Mononuclear cell (primary cell): ENCODE results near the gene DISP3. TPM values are rescaled to one million over a fixed set of nuclear protein-coding genes. Genes with fewer than 3 reads are reported as not detected.

Experiments
- H3K27me3 ChIP-seq: 2 replicates; pipeline ENCODE4 v1.6.0; 2011; ENCODE audit warnings: low read length, control low read depth; ENCODE audit not compliant: insufficient read depth
- H3K4me1 ChIP-seq: 2 replicates; pipeline ENCODE4 v1.5.1; 2011; ENCODE audit warnings: mild to moderate bottlenecking, low read length, control low read depth; ENCODE audit not compliant: insufficient read depth
- H3K4me3 ChIP-seq: 2 replicates; pipeline ENCODE4 v1.5.1; 2011; ENCODE audit warnings: mild to moderate bottlenecking, low read length, moderate library complexity
- H3K9me3 ChIP-seq: 2 replicates; pipeline ENCODE4 v1.5.1; 2011; ENCODE audit warnings: low read depth, mild to moderate bottlenecking, control low read depth, low read length
- total RNA-seq: library from RNA; depleted of rRNA; stranded (reverse); fragments of >200 nt; gene quantifications from one replicate; pipeline ENCODE4 v1.2.3, GENCODE V29; 2012

The DISP3 gene
- total RNA-seq, 1 donor = 0.21 TPM

DNA sequence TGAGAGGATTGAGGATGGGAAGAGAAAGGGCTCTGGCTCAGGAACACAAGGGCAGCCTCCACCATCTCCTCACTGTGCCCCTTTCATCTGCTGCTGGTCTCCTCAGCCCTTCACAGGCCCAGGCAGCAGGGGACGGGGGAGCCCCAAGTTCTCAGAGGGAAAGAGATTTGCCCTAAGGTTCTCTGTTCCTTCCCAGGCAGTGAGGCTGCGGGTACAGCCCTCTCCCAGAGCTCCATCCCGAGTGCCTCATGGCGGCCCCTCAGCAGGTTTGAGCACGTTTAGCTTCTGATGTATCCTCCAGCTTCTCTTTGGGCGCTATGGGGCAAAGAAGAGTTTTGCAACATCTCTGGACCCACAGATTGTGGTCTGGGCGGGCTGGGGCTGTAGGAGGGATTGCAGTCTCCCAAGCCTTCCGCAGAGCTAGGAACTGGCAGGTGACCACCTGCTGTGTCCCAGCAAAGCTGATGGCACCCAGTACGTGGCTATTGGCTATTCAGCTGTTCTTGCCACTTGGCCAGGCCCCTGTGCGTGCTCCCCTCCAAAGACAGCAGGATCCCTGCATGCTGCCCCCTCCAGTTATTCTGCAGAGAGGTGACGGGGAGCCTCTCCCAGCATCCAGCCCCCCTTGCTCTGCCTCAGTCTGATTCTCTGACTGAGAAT lies 10.1 kb downstream of the DISP3 start:
- Histone ChIP-seq H3K4me3 (no peak overlapping the region), H3K27me3 (no peaks in the 10 kb centered on the region), H3K9me3 (no peaks in the 10 kb centered on the region), H3K4me1 (no peaks in the 10 kb centered on the region)

DNA sequence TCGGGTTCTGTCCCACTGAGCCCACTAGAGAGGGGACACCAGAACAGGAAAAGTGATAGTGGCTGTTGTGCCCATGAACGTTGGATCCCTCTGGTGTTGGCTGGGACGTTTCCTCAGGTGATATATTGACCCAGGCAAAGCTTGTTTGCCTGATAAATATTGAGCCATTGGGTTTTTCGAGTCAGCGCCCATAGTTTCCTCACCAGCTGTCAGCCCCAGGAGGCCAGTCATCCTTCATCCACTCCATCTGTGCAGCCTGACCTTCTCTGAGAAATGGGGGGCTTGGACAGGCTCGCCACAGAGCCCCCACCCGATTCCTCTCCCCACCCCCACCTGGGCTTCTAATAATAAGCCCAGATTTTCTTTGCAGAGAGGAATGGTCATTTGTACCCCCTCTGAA lies 13.3 kb downstream of the DISP3 start:
- Histone ChIP-seq H3K9me3 (no peaks in the 10 kb centered on the region), H3K27me3 (no peaks in the 10 kb centered on the region), H3K4me3 (no peak overlapping the region), H3K4me1 (no peaks in the 10 kb centered on the region)

DNA sequence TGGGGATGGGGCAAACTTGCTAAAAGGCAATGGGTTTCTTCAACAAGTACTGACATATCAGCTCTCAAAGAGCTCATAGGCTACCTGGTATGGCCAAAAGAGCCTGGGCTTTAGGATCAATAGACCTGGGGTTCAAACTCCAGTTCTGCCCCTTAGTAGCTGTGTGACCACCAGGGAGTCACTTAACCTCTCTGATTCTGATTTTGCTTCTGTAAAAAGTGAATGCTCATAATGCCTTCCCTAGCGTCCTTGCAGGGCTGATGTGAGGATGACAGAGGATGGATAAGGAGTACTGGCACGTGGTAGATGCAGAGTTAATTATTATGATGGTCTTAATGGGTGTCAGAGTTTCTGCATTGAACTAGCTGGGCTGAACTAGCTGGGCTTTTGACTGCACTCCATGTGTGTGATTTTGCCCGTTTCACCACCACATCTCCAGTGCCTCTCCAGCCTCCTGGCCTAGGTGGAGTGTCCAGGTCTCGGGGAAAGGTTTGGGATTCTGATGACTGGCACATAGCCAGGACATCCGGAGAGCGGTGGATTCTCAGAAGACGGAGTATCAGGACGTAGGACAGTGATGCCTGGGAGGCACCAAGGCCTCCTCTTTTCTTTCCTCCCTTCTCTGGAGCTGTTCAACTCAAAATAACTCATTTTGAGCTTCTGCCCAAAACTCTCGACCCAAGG lies 15.2 kb downstream of the DISP3 start:
- Histone ChIP-seq H3K4me1 (no peaks in the 10 kb centered on the region), H3K9me3 (no peaks in the 10 kb centered on the region), H3K27me3 (no peaks in the 10 kb centered on the region), H3K4me3 (no peak overlapping the region)

DNA sequence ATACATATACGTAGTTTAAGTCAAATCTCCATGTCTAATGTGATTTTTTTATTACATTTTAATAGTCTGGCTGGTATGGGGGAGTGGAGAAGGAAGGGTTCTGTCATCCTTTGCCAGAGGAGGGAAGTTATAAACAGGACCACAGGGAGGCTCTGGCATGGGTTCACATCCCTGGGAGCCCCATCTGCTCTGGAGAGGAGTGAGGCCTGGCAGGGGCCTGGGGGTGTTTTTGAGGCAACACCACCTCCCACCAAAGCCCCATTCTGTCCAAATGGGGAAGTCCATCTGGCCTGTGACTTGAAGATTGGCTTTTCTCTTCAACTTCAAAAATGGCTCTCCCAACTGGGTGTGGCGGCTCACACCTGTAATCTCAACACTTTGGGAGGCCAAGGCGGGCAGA lies 15.8 kb downstream of the DISP3 start:
- no peaks in the 10 kb centered on the region for H3K9me3 ChIP-seq
- H3K4me1 ChIP-seq = no peaks in the 10 kb centered on the region
- H3K27me3 ChIP-seq = no peaks in the 10 kb centered on the region
- no peak overlapping the region for H3K4me3 ChIP-seq

DNA sequence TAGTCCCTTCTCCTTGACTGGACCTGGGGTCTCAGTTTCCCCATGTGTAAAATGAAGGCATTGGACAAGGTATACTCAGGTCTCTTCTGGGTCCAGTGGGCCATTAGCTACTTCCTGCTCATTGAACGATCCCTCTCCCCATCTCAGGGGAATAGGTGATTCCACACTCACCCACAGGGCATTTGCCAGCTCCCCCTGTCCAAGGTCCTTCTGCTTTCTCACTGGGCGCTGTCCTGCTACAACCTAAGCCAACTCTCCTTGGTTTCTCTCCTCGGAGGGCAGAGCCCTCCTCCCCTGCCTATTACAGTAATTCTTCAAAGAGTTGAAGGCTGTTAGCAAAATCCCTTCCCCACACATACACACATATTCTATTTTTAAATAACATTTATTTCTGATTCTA lies 16.6 kb downstream of the DISP3 start:
- no peaks in the 10 kb centered on the region for H3K9me3 ChIP-seq
- H3K4me1 ChIP-seq = no peaks in the 10 kb centered on the region
- no peak overlapping the region for H3K4me3 ChIP-seq
- H3K27me3 ChIP-seq = no peaks in the 10 kb centered on the region

DNA sequence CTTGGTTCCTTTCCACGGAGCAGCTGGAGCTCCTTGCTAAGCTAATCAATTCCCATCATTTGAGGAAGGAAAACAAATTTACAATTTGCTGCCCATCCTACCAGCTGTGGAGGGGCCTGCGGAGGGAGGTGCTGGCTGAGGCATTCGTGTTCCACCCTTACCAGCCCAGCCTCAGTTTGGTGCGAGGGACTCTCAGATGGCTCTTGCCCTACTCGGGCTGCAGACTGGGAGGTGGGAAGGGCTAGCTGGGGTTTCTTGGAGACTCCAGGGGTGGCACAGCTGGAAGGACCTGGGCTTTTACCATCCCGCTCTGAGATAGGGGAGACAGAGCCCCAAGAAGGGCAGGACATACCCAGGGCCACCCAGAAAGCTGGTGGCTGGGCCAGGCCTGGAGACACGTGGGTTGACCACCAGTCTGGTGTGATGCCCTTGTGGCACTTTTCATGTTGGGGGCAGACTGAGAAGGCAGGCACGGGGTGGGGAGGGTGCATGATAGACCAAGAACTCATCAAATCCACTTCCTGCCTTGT lies 17.7 kb downstream of the DISP3 start:
- Histone ChIP-seq H3K4me1 (no peaks in the 10 kb centered on the region), H3K4me3 (no peak overlapping the region), H3K27me3 (no peaks in the 10 kb centered on the region), H3K9me3 (no peaks in the 10 kb centered on the region)

DNA sequence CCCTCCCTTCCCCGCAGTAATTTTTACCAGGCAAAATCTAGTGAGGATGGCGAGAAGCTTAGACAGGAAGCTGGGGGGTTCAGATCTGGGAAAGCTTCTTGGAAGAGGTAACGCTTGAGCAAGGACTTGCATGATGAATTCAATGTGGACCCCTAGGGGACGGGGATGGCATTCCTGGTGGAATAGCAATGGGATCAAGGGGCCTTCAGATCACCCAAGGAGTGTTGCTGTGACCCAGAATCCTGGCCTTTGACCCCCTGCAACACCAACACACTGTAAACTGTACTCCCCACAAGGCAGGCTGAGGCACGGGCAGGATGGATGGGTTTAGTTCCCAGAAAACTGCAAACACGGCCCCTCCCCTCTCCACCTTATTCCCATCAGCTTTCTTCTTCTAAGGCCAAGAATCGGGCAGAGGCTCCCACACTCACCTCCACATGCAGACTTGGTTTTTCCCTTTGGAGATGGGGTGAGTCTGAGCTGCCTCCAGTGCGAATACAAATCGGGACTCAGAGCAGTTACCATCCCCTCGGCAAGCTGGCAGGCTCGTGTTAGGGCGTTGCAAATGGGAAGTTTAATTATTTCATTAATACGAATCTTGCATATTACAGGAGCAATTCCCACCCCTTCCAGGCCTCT lies 20.1 kb downstream of the DISP3 start:
- Histone ChIP-seq H3K9me3 (peaks cover under 1% of the 10 kb centered on the region), H3K4me3 (no peak overlapping the region), H3K27me3 (no peaks in the 10 kb centered on the region), H3K4me1 (no peaks in the 10 kb centered on the region)

DNA sequence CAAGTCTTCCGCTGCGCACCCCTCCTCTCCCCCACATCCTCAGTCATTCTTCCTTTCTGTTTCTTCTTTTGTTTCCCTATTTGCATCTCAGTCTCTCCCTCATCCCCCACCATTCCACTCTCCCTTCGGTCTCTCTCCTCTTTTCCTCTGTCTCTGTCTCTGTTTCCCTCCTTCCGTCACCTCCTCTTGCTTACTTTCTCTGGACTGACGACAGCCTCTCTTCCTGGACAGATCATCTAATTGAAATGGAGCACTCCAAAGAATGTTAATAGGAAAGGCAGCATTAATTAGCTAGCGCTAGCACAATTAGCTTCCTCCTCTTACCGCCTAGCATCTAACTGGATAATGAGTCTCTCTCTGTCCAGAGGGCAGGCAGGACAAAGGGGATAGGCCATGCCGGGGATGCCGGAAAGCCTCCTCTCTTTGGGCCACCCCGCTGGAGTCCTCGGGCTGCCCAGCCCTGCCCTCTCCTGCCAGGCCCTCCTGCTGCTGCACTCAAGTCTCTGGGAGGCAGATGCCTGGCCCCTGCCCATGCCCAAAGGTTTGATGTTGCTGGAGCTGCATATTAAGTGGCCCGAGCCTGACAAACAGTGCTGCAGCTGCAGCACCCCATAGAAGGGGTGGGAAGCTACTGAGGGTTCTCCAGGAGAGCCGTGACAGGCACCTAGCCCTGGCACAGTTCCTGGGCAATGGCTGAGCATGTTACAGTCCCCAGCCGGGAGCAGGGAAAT lies 20.8 kb downstream of the DISP3 start:
- Histone ChIP-seq H3K27me3 (no peaks in the 10 kb centered on the region), H3K4me1 (no peaks in the 10 kb centered on the region), H3K4me3 (no peak overlapping the region), H3K9me3 (peaks cover 7% of the 10 kb centered on the region)

DNA sequence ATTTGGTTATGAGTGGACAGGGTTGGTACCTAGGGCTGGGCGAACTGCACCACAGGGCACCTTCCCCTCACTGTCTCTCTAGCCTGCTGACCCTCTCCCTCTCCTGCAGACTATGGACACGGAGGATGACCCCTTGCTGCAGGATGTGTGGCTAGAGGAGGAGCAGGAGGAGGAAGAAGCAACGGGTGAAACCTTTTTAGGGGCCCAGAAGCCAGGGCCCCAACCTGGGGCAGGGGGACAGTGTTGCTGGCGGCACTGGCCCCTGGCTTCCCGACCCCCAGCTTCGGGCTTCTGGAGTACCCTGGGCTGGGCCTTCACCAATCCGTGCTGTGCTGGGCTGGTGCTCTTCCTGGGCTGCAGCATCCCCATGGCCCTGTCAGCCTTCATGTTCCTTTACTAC lies 21.9 kb downstream of the DISP3 start:
- Histone ChIP-seq H3K4me3 (no peak overlapping the region), H3K4me1 (no peaks in the 10 kb centered on the region), H3K9me3 (peaks cover 19% of the 10 kb centered on the region), H3K27me3 (no peaks in the 10 kb centered on the region)

DNA sequence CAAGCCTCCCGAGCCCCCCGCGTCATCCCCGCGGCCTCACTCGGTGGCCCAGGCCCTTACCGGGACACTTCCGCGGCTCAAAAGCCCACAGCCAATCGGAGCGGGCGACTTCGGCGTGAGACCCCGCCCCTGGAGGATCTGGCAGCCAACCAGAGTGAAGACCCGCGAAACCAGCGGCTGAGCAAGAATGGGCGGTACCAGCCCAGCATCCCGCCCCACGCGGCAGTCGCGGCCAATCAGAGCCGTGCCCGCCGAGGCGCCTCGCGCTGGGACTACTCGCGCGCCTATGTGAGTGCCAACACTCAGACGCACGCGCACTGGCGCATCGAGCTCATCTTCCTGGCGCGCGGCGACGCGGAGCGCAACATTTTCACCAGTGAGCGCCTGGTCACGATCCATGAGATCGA lies 22.5 kb downstream of the DISP3 start:
- no peaks in the 10 kb centered on the region for H3K4me1 ChIP-seq
- peaks cover 25% of the 10 kb centered on the region for H3K9me3 ChIP-seq
- H3K4me3 ChIP-seq = no peak overlapping the region
- H3K27me3 ChIP-seq = no peaks in the 10 kb centered on the region

DNA sequence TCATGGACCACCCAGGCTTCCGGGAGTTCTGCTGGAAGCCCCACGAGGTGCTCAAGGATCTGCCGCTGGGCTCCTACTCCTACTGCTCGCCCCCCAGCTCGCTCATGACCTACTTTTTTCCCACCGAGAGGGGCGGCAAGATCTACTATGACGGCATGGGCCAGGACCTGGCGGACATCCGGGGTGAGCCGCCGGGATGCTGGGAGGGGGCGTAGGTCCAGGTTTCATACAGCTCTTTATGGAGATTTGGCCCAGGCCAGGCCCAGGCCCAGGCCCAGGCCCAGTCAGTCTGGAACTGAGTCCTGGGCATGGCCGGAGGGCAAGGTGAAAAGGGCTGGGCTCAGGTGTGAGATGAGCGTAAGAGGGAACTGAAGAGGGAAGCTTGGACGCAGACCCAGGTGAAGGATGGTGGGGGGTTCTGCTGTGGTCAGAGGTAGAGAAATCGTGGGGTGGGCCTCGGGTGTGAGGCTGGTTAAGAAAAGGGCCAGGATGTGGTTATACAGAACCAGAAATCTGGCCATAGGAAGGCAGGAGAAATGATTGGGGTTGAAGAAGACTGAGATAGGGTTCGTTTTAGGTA lies 23.0 kb downstream of the DISP3 start:
- H3K9me3 ChIP-seq = peaks cover 30% of the 10 kb centered on the region
- H3K4me1 ChIP-seq = no peaks in the 10 kb centered on the region
- H3K27me3 ChIP-seq = no peaks in the 10 kb centered on the region
- no peak overlapping the region for H3K4me3 ChIP-seq

DNA sequence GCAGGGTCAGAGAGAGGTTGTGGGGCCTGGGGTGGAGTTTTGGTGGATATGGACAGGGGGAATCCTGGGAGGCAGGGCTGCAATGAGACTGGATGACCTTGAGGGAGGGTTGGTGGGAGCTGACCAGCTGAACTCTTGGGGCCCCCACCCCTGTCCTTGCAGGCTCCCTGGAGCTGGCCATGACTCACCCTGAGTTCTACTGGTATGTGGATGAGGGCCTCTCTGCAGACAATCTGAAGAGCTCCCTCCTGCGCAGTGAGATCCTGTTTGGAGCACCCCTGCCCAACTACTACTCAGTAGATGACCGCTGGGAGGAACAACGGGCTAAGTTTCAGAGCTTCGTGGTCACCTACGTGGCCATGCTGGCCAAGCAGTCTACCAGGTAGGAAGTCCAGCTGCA lies 23.6 kb downstream of the DISP3 start:
- no peaks in the 10 kb centered on the region for H3K4me1 ChIP-seq
- no peak overlapping the region for H3K4me3 ChIP-seq
- H3K9me3 ChIP-seq = peaks cover 34% of the 10 kb centered on the region
- no peaks in the 10 kb centered on the region for H3K27me3 ChIP-seq

DNA sequence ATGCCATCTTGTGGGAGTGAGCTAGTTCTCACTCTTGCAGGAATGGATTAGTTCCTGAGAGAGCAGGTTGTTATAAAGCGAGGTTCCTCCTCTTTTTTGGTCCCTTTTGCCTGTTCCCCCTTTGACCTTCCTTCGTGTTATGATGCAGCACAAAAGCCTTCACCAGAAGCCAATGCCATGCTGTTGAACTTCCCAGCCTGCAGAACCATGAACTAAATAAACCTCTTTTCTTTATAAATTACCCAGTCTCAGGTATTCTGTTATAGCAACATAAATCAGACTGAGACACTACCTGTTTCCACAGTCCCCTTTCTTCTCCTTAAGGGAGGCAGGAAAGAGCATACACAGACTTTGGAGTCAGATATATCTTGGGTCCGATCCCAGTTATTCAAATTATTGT lies 25.6 kb downstream of the DISP3 start:
- H3K27me3 ChIP-seq = no peaks in the 10 kb centered on the region
- H3K4me3 ChIP-seq = no peak overlapping the region
- H3K9me3 ChIP-seq = peaks cover 34% of the 10 kb centered on the region
- no peaks in the 10 kb centered on the region for H3K4me1 ChIP-seq

DNA sequence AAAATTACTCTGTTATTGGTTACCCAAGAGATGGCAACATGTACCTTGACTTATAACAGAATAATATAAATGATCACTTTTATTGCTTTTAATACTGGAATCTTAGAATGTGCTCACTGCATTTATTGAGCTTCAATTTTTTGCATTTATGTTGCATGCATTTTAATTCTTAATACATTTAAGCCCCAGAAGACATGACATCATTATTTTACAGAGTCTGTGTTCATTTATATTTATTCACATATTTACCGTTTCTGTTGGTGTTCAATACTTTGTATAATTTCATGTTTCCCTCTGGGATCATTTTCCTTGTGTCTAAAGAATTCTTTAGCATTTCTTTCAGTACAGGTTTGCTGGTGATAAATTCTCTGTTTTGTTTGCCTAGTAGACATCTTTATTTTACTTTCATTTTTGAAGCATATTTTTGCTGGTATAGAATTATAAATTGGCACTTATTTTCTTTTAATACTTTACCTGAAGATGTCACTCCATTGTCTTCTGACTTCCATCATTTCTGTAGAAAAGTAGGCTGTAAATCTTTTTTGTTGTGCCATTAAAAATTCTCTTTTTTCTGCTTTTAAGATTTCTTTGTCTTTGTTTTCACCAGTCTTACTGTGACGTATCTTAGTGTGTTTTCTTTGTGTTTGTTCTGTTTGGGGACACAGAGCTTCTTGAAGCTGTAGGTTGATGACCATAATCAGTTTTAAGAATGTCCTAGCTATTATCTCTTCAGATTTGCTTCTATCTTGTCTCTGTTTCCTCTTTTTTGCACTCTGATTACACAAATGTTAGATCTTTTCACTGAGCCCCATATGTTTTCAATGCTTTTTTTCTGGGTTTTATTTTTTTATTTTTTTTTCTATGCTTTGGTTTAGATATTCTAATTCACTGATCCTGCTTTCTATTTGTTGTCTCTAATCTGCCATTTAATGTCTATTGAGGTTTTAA lies 26.9 kb downstream of the DISP3 start:
- Histone ChIP-seq H3K4me1 (no peaks in the 10 kb centered on the region), H3K27me3 (no peaks in the 10 kb centered on the region), H3K9me3 (peaks cover 34% of the 10 kb centered on the region), H3K4me3 (no peak overlapping the region)
